CD4-positive, alpha-beta T cell (primary cell): Measurements from ENCODE around the gene COA1. TPM values are rescaled to one million over a fixed set of nuclear protein-coding genes. Genes with fewer than 3 reads are reported as not detected.
"Not testable (repeated sequence)": the region's sequence is repeated elsewhere in the genome, so short reads cannot be mapped to it uniquely, and the experiment has no call there.

Experiments used
- ATAC-seq: fragments of 200-7000 bp; cut with Tn5 transposase; one replicate; pipeline ENCODE4 v1.10.0; 2022; ENCODE audit warnings: mild to moderate bottlenecking; ENCODE audit not compliant: poor library complexity
- CTCF ChIA-PET: fragments of 350-600 bp; sonication (Branson Sonifier 250); formaldehyde crosslinking; loops from one replicate; lab custom pipeline; 2021; ENCODE audit warnings: antibody characterized with exemption, inconsistent platforms; lab: Charles Lee
- POLR2A ChIA-PET: fragments of 350-600 bp; sonication (Branson Sonifier 250); formaldehyde crosslinking; loops from one replicate; lab custom pipeline; 2021; ENCODE audit warnings: antibody characterized with exemption, inconsistent platforms; lab: Charles Lee
- DNase-seq, 14 experiments: peaks; one replicate each; pipeline ENCODE4 v3.0.0-alpha.2; 2013 to 2020; ENCODE audit warnings: mixed read lengths in 2 of 14
- H3K27ac ChIP-seq, 2 donors: one replicate each; pipeline versions ENCODE4 v1.5.1 to v1.7.0; 2013; ENCODE audit warnings: low read length in 2 of 2, low read depth in 1 of 2, mild to moderate bottlenecking in 1 of 2
- H3K27me3 ChIP-seq, 2 experiments: 1 replicate in 1 of 2; 2 replicates in 1 of 2; pipeline versions ENCODE4 v1.6.1 to v1.7.0; 2013; ENCODE audit warnings: low read length in 2 of 2, control low read depth in 1 of 2, mild to moderate bottlenecking in 1 of 2, moderate library complexity in 1 of 2; ENCODE audit not compliant: insufficient read depth in 2 of 2, control insufficient read depth in 1 of 2
- H3K36me3 ChIP-seq: one replicate; pipeline ENCODE4 v1.6.1; 2013; ENCODE audit warnings: low read length, control low read depth; ENCODE audit not compliant: insufficient read depth
- H3K4me1 ChIP-seq: one replicate; pipeline ENCODE4 v1.6.1; 2013; ENCODE audit warnings: low read length, control low read depth; ENCODE audit not compliant: insufficient read depth
- H3K4me3 ChIP-seq: one replicate; pipeline ENCODE4 v1.5.1; 2013; ENCODE audit warnings: mild to moderate bottlenecking, low read length, moderate library complexity
- H3K9me3 ChIP-seq, 2 experiments: 1 replicate in 1 of 2; 2 replicates in 1 of 2; pipeline versions ENCODE4 v1.6.1 to v1.7.0; 2013; ENCODE audit warnings: low read length in 2 of 2, mild to moderate bottlenecking in 2 of 2, control low read depth in 1 of 2, moderate library complexity in 1 of 2; ENCODE audit not compliant: control insufficient read depth in 1 of 2, insufficient read depth in 1 of 2
- H3K27ac Mint-ChIP-seq: one replicate; pipeline ENCODE4 v1.8.0; 2020; ENCODE audit warnings: mixed read lengths
- H3K27me3 Mint-ChIP-seq: one replicate; pipeline ENCODE4 v1.8.0; 2021; ENCODE audit warnings: mixed read lengths
- H3K36me3 Mint-ChIP-seq: one replicate; pipeline ENCODE4 v1.8.0; 2021; ENCODE audit warnings: low read depth, mixed read lengths
- H3K4me1 Mint-ChIP-seq: one replicate; pipeline ENCODE4 v1.8.0; 2021; ENCODE audit warnings: low read depth, mixed read lengths
- H3K4me3 Mint-ChIP-seq: one replicate; pipeline ENCODE4 v1.8.0; 2020; ENCODE audit warnings: mild to moderate bottlenecking, mixed read lengths
- H3K9me3 Mint-ChIP-seq: one replicate; pipeline ENCODE4 v1.8.0; 2020; ENCODE audit warnings: mixed read lengths
- intact Hi-C, 2 experiments: fragments of 100-400 bp; cut with DNase I in 1 of 2; cut with micrococcal nuclease in 1 of 2; formaldehyde crosslinking; loops; one replicate each; pipeline versions ENCODE4 v1.15.1 to v1.9.0; 2023 to 2025; cut with DNase I, micrococcal nuclease
- polyA plus RNA-seq, 2 donors: library from polyadenylated mRNA; unstranded; fragments of 120-200 nt; gene quantifications; one replicate each; pipeline ENCODE4 v1.2.1, GENCODE V29; 2013
- total RNA-seq, 174 experiments: library from RNA in 2 of 174; stranded (reverse) in 2 of 174; gene quantifications; one replicate each; pipeline ENCODE4 v1.2.3 and lab custom pipeline; 2021 to 2026
- TF ChIP-seq, protein P1 (sequence below): fragments of 200-600 bp; IDR thresholded peaks from one replicate; pipeline ENCODE4 v1.8.0; 2022; ENCODE audit warnings: antibody characterized with exemption, mild to moderate bottlenecking

The COA1 gene, protein sequence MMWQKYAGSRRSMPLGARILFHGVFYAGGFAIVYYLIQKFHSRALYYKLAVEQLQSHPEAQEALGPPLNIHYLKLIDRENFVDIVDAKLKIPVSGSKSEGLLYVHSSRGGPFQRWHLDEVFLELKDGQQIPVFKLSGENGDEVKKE
- 10 to 100 TPM; 78.9 to 80.7 TPM for total RNA-seq
- polyA plus RNA-seq (2013, experiment 1 of 2), result 48.1 TPM
- polyA plus RNA-seq (2013, experiment 2 of 2), result 48.6 TPM
- 29.5 to 82.5 (median 52.2) reads per million in 172 experiments for total RNA-seq (lab: John Stamatoyannopoulos, UW)

DNA sequence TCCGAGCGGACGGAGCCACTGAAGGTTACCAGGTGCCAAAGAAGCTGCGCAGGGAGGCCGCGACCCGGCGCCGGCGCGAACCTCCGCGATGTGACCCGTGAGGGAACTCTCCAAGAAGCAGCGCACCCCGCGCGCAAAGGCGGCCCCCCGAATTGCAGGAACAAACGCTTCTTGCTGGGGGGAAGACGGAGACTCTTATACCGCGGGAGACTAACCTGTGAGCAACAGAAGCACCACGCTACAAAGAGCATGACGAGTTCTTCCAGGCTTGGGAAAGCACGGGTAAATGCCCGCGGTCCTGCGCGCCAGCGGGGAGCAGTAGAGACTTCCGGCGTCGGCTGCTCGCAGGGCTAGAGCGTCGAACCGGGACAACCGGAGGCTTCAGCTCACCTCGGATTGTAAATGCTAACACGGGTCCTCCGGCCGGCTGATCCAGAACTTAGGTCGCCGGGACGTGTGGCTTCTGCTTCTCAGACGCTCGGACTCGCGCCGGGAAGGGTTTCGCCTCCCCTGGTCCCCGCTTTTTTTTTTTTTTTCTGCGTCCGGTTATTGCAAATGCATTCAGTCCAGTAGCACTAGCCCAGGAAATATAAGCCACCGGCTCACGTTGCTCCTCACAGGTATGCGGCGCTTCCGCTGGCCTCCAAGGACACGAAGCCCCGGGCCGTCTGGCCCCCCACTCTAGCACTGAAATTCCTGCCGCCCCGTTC, at the start of gene COA1:
TSS of gene COA1 (minus strand) at position 310 of the 710 bp plus-strand sequence. CDS start 80,909 bp downstream, outside the sequence.
- Mint-ChIP-seq H3K27me3 (no peaks in the 10 kb centered on the region), H3K4me1 (peaks cover 55% of the 10 kb centered on the region)
- POLR2A ChIA-PET, result interaction anchor here (0.5 to 2.6 kb wide), 14 partner anchors 9 to 1261 kb away, joined by 3 to 19 read pairs (median 4); partner anchors contain the start of genes BLVRA, MRPL32, PSMA2 and STK17A

DNA sequence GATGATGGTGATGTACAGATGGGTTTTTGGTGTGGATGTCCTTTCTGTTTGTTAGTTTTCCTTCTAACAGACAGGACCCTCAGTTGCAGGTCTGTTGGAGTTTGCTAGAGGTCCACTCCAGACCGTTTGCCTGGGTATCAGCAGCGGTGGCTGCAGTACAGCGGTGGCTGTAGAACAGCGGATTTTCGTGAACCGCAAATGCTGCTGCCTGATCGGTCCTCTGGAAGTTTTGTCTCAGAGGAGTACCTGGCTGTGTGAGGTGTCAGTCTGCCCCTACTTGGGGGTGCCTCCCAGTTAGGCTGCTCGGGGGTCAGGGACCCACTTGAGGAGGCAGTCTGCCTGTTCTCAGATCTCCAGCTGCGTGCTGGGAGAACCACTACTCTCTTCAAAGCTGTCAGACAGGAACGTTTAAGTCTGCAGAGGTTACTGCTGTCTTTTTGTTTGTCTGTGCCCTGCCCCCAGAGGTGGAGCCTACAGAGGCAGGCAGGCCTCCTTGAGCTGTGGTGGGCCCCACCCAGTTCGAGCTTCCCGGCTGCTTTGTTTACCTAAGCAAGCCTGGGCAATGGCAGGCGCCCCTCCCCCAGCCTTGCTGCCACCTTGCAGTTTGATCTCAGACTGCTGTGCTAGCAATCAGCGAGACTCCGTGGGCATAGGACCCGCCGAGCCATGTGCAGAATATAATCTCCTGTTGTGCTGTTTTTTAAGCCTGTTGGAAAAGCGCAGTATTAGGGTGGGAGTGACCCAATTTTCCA, 49.1 kb upstream of the COA1 start:
- H3K4me3 Mint-ChIP-seq, H3K9me3 ChIP-seq, H3K4me1 Mint-ChIP-seq, H3K27ac Mint-ChIP-seq, POLR2A ChIA-PET, H3K4me1 ChIP-seq, CTCF ChIA-PET, H3K27me3 Mint-ChIP-seq, intact Hi-C loops, ATAC-seq, H3K36me3 ChIP-seq, H3K4me3 ChIP-seq, H3K27ac ChIP-seq, H3K27me3 ChIP-seq, H3K9me3 Mint-ChIP-seq, DNase-seq: not testable (repeated sequence)
- H3K36me3 Mint-ChIP-seq, result peaks cover 28% of the 10 kb centered on the region

More for the DNA sequence above, at the start of gene COA1:
- peak; percentile 93 for ATAC-seq
- H3K36me3 Mint-ChIP-seq, result peaks cover 10% of the 10 kb centered on the region
- H3K4me3 Mint-ChIP-seq, result peak within 1 kb of the TSS; percentile 96
- TF ChIP-seq, protein P1, sequence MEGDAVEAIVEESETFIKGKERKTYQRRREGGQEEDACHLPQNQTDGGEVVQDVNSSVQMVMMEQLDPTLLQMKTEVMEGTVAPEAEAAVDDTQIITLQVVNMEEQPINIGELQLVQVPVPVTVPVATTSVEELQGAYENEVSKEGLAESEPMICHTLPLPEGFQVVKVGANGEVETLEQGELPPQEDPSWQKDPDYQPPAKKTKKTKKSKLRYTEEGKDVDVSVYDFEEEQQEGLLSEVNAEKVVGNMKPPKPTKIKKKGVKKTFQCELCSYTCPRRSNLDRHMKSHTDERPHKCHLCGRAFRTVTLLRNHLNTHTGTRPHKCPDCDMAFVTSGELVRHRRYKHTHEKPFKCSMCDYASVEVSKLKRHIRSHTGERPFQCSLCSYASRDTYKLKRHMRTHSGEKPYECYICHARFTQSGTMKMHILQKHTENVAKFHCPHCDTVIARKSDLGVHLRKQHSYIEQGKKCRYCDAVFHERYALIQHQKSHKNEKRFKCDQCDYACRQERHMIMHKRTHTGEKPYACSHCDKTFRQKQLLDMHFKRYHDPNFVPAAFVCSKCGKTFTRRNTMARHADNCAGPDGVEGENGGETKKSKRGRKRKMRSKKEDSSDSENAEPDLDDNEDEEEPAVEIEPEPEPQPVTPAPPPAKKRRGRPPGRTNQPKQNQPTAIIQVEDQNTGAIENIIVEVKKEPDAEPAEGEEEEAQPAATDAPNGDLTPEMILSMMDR, result no peak
- intact Hi-C loops, result loop anchor here (5.0 to 10.0 kb wide), 2 partner anchors 33 to 195 kb away; partner anchors contain the start of gene UBE2D4 (in 1 of the 2)
- H3K9me3 ChIP-seq, result no peaks in the 10 kb centered on the region
- no peaks in the 10 kb centered on the region for H3K36me3 ChIP-seq
- peak within 1 kb of the TSS; percentile 98 for H3K4me3 ChIP-seq
- DNase-seq, result peak; percentile 68 to 94 (median 74)
- no peaks in the 10 kb centered on the region for H3K27me3 ChIP-seq
- peaks cover 24% of the 10 kb centered on the region for H3K4me1 ChIP-seq
- H3K27ac Mint-ChIP-seq, result peak within 1 kb of the TSS; percentile 91
- H3K27ac ChIP-seq, result peak within 1 kb of the TSS; percentile 75
- CTCF ChIA-PET, result interaction anchor here (0.6 to 4.5 kb wide), 7 partner anchors 8 to 147 kb away, joined by 3 to 45 read pairs (median 5); partner anchors contain the start of gene STK17A
- H3K9me3 Mint-ChIP-seq, result no peaks in the 10 kb centered on the region

DNA sequence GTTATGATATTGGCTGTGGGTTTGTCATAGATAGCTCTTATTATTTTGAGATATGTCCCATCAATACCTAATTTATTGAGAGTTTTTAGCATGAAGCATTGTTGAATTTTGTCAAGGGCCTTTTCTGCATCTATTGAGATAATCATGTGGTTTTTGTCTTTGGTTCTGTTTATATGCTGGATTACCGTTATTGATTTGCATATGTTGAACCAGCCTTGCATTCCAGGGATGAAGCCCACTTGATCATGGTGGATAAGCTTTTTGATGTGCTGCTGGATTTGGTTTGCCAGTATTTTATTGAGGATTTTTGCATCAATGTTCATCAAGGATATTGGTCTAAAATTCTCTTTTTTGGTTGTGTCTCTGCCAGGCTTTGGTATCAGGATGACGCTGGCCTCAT, 45.9 kb upstream of the COA1 start:
- H3K4me1 ChIP-seq, H3K27ac Mint-ChIP-seq, H3K27me3 Mint-ChIP-seq, POLR2A ChIA-PET, ATAC-seq, H3K9me3 ChIP-seq, H3K27ac ChIP-seq, H3K4me1 Mint-ChIP-seq, DNase-seq, H3K4me3 ChIP-seq, H3K27me3 ChIP-seq, H3K9me3 Mint-ChIP-seq, intact Hi-C loops, CTCF ChIA-PET, H3K4me3 Mint-ChIP-seq: not testable (repeated sequence)
- peaks cover 18% of the 10 kb centered on the region for H3K36me3 ChIP-seq
- peaks cover 41% of the 10 kb centered on the region for H3K36me3 Mint-ChIP-seq

DNA sequence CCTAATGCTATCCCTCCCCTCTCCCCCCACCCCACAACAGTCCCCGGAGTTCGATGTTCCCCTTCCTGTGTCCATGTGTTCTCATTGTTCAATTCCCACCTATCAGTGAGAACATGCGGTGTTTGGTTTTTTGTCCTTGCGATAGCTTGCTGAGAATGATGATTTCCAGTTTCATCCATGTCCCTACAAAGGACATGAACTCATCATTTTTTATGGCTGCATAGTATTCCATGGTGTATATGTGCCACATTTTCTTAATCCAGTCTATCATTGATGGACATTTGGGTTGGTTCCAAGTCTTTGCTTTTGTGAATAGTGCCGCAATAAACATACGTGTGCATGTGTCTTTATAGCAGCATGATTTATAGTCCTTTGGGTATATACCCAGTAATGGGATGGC, 43.9 kb upstream of the COA1 start:
- intact Hi-C loops, H3K27me3 Mint-ChIP-seq, H3K27ac ChIP-seq, H3K27ac Mint-ChIP-seq, CTCF ChIA-PET, ATAC-seq, H3K4me1 Mint-ChIP-seq, H3K27me3 ChIP-seq, H3K4me3 ChIP-seq, POLR2A ChIA-PET, H3K4me3 Mint-ChIP-seq, H3K4me1 ChIP-seq, DNase-seq, H3K9me3 ChIP-seq, H3K9me3 Mint-ChIP-seq: not testable (repeated sequence)
- peaks cover 14% of the 10 kb centered on the region for H3K36me3 ChIP-seq
- peaks cover 31% of the 10 kb centered on the region for H3K36me3 Mint-ChIP-seq
